GM19395 (cell line): ENCODE results near the gene UCKL1.
"Not testable (repeated sequence)": the region's sequence is repeated elsewhere in the genome, so short reads cannot be mapped to it uniquely, and the experiment has no call there.

ENCODE experiments used
- ATAC-seq: cut with Tn5 transposase; IDR thresholded peaks from one replicate; pipeline ENCODE4 v1.9.1; 2021; ENCODE audit warnings: mild to moderate bottlenecking, moderate library complexity; ENCODE audit not compliant: unreplicated experiment

UCKL1 gene

DNA sequence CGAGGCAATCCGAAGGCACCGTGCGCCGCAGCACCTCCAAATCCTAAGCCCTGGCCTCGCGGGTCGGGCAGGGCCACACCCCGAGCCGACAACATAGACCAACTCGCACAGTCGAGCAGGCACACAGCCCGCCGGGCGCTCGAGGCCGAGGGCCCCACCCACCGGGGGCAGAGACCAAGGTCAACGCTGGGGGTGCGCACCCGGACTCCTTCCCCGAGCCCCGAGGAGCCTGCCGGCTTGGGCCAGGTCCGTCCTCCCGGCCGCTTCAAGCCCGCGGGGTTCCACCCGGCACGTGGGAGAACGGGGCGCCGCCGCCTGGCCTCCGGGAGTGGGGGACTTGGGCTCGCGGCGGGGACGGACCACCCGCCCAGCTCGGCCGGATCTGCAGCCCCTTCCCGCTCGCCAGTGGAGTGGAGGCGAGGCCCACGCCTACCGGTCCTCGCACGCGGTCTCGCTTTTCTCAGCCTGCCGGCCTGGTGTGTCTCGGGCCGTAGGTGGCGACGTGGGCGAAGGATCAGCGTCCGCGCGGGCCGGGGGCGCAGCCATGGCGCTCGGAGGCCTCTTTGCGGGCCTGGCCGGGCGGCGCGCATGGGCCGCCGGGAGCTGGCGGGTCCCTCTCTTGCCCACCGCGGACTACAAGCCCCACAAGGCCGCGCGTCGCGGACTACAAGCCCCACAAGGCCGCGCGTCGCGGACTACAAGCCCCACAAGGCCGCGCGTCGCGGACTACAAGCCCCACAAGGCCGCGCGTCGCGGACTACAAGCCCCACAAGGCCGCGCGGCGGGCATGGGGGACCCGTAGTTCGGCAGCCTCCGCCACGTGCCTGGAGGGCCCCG is at the start of gene UCKL1:
TSS of gene UCKL1 (minus strand) at position 590 of the 837 bp plus-strand sequence. CDS start at position 546, 44 bp downstream.
- peak; percentile 66 for ATAC-seq

DNA sequence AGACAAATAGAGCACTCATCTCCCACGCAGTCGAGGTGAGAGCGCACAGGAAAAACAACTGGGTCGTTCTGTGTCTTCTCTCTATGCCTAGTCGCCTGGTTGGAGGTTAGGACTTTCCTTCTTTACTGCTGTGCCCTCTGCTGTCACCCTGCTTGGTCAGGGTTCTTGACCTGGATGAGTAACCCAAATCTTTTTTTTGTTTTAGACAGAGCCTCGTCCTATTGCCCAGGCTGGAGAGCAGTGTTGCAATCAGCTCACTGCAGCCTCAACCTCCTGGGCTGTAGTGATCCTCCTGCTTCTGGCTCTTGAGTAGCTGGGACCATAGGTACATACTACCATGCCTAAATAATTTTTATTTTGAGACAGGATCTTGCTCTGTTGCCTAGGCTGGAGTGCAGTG is 49.2 kb upstream of the UCKL1 start:
- ATAC-seq, result no peak

DNA sequence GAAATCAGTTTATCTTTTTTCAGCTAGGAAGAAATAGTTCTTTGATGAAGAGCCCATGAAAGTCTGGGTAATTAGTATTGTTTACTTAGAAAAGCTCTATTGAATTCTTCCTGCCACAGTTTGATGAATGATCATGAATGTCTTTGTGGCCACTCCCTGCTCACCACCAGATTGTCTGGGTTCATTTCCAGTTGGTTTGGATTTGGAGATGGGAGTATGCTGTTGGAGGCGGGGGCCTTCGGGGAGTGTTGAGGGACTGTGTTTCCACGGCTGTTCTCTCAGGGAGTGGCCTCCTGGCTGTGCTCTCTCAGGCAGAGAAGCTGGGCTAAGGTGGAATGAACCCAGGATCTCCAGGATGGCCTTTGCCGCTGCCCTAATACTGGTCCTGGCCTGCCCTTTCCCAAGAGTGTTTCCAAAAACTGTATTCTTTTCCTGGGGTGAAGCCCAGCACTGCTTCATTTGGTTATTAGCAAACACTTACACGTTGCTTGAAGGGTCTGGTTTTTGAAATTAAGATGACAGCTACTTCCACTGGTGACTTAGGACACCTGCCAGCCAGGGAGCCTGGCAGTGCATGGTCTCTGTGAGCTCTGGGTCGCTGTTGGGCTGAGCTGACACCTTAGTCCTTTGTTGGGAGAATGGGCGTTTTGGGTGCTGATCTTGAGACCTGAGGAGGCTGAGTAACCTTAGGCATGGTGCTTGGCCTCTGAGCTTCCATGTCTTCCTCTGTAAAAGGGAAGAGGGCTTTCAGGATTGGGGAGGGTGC is 47.9 kb upstream of the UCKL1 start:
- no peak for ATAC-seq

DNA sequence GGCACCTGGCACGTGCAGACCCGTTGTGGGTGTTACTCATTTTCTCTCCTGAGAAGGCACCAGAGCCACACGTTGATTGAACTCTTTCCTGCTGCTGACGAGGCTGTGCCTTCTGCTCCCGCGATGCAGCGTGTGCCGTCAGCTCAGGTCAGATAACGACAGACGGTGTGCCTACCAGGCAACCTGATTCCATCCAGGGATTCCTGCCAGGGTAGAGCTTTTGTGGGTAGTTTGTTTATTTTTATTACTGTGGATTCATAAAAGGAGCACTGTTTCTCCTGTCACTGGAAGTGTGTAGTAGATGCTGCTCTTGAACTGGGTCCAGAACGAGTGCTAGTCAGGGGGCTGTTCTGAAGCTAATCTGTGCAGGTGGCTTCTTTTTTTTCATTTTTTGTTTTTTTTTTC is 45.4 kb upstream of the UCKL1 start:
- ATAC-seq, result no peak

DNA sequence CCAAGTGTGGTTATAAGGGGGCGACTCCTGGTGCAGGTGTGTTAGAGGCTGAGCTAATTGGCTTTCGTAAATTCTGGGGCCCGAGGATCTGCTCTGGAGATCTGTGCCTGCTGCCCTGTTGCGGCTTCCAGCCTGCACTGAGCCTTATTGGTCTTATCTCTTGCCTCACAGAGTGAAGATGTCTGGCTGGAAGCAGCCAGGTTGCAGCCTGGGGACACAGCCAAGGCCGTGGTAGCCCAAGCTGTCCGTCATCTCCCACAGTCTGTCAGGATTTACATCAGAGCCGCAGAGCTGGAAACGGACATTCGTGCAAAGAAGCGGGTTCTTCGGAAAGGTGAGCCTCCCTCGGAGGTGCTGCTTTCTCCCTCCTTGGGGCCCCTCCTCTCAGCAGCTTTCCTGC is 44.7 kb upstream of the UCKL1 start:
- ATAC-seq, result no peak

DNA sequence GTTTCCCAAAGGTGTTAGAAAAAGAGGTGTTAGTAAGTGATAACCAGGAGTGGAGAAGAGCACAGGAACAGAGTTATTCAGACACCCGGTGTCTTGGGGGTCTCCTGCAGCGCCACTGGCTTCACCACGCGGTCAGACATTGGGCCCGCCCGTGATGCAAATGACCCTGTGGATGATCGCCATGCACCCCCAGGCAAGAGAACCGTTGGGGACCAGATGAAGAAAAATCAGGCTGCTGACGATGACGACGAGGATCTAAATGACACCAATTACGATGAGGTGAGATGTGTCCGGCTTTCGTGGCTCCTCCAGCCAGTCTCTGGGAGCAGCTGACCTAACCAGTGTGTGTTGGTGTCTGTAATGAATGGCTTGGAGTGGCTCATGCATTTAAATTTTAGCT is 26.7 kb upstream of the UCKL1 start:
- no peak for ATAC-seq

DNA sequence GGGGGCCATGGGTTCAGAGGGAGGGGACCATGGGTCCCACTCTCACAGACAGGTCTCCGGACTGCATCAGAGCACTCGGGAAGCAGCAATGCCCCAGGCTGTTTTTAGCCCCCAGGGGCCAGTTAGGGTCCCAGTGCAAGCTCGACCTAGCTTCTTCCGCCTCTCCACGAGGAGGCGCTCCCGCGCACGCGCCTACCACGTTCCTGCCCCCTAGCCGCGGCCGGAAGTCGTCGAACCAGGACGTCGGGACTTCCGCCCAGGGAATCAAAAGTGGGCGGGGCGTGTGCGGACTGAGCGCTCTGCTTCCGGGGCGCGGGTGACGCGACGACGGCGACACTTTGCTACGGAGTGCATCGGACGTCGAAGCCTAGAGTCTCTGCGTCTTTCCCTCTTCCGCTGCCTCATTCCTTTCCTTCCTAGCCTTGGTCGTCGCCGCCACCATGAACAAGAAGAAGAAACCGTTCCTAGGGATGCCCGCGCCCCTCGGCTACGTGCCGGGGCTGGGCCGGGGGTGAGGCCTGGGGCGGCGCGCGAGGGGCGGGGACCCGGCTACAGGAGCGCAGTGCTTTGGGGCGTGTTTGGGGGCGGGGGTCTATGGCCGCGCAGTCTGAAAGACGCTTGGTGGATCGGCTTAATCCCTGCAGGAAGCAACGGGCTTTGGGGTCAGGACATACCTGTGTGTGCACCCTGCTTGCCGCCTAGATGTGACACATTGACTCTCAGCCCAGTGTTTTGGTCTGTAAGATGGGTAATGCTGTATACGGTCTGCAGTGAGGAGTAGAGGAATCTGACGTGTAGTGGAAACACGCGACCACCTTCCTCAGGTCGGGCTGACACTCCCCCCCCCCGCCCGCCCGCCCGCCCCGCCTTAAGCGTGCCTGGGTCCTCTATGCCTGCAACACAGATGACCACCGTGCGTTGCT is 24.9 kb upstream of the UCKL1 start, which contains the start of gene PRPF6:
TSS of gene PRPF6 (plus strand) at position 327 of the 923 bp plus-strand sequence. CDS start at position 441, 114 bp downstream.
- peak; percentile 58 for ATAC-seq

DNA sequence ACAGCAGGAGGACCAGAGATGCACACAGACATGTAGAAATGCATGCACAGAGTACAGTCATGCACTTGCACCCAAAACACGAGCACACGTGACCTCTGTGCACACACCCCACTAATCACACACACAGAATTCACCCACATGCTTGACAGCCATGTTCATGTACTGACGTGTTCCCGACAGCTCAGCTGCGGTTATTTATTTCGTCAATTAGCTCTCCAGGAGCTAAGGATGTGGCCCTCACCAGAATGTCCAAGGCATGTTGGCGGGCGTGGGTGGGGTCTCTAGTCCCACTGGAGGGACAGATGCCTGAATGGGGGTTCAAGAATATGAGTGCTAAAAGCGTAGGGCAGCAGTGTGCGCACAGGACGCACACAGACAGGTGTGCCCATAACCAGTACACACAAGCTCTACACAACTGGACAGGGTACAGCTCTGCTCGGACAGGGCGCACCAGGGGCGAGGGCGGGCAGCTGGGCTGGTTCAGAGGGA is 24.1 kb upstream of the UCKL1 start:
- ATAC-seq, result peak; percentile 2

DNA sequence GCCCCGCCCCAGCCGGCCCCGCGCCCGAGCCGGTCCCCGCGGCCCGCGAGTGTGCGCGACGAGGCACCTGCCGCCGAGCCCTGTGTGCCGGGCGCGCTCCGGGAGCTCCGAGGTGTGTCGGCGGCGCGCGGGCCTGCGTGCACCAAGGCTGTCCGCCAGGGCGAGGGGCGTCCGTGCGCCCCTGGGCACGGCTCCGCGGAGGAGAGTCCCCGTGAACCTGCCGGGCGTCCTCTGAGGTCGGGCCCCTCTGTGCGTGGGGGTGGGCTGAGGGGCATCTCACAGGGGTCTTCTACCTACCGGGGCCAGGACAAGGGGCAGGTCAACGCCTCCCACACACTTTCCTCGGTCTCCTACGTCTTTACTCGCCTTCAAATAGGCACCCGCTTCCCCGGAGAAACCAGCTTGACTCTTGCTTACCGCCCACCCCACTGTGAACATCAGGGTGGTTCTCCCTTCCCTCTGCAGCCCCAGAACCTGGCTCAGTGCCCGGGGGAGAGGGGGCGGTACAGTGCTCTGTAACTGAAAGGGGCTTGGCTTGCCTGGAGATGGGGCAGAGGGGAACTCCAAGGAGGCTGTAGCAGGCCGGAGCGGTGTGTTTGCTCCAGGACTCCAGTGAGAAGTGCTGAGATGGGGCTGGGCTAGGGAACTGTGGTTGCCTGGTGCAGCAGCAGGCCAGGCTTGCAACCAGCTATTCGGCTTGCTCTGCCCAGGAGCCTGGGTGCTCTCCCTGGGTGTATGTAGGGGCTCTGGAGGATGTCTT is 23.5 kb upstream of the UCKL1 start, which contains the start of gene SAMD10:
TSS of gene SAMD10 (minus strand) at position 86 of the 760 bp plus-strand sequence. CDS start 175 bp downstream, outside the sequence.
- peak; percentile 39 for ATAC-seq

DNA sequence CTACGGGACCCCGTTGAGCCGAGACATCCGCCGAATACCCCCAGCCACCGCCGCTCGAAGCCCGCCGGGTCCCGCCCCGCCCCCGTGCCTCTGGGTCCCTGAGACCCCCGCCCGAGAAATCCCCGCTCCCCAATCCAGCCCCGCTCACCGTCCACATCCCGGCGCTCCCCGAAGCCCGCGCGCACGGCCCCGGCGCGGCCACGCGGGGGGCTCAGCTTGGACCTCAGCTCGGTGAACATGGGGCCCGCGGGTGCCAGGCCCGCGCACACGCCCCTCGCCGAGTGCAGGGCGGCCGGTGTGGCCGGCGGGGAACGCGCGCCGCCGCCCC is 23.0 kb upstream of the UCKL1 start:
- no peak for ATAC-seq

DNA sequence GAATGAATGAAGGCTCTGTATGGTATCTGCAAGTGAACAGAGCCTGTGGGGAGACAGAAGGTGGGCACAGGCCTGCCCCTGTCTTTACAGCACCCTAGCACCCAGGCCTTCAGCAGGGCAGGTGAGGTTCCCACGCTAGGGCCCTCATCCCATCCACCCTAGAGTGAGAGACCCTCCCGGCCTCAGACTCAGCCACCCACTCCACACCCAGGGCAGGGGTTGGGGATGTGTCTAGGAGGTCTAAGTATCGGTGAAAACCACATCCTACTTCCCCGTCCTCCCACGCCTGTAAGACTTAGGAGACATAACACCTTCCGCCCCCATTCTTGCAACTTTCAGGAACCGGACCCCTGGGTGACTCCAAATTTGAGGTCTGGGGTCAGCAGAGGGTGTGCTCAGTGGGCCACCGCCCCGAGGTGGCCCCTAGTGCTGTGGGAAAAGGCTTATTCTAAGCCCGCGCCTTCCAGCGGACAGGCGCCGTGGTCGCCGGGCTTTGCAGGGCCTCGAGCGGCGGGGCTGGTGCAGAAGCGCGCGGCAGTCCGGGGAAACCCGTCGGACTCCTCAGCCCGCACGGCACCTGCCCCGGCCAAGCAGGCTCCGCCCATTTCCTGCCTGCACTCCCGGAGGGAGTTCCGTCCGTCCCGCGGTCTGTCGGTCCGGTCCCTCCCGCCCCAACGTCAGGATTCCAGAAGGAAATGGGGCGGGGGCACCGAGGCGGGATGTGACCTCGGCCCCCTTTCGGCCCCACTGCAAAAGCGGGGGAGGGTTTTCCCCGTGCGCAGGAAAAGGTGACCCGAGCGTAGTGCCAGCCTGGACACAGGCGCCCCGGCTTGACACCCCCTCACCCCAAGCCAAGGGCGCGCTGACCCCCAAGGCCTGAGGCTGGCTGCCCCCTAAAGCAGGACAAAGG is 22.4 kb upstream of the UCKL1 start:
- ATAC-seq, result peak; percentile 36

DNA sequence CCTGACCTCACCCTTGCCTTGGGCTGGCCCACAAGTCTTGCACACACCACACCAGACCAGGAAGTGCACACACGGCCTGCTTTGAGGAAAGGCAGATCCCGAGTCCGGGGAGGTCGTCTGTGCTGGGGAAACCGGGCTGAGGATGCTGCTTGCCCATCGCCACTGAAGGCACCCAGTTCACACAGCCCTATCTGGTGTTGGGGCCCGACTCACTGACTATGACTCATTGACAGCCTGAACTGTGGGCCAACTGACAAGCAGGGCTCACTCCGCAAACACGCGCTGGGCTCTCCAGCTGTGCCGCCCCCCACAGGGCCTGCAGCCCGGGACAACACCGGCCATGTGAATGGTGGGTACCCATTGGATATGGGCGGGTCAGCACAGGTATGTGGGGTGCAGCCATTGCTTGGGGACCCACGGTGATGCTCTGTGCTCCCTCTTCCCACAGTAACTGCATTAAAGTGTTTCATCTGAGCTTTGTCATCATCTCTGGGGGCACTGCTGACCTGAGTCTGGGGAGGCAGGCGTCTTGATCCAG is 21.6 kb upstream of the UCKL1 start:
- no peak for ATAC-seq

DNA sequence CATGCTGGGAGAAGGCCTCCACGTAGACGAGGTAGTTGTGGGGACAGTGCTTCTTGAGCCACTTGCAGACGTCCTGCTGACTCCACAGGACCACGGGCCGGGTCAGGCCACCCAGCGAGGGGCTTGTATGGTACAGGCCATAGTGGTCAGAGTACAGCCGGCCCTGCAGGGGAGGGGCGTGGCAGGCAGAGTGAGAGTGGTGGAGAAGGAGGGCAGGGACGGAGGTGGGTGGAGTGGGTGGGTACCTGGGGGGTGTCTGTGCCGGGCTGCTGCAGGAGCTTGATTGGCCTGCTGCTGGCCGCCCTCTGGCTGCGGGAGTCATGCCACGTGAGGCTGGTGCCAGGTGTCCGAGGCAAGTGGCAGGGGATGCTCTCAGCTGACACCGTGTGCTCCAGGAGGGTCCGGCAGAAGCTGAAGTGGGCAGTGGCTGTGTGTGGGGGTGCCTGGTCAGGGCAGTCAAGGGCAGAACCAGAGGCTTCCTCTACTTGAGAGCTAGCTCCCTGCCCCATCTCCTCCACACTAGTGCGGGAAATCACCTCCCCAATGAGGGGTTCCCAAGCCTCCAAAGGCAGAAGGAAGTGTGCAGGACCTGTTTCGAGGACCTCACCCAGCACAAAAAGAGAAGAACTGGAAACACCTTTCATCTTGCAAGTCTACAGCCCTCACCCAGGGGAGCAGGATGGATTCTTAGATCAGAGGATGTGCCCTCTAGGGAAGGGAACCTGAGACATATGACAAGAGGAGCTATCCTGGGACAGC is 20.9 kb upstream of the UCKL1 start:
- ATAC-seq, result no peak

DNA sequence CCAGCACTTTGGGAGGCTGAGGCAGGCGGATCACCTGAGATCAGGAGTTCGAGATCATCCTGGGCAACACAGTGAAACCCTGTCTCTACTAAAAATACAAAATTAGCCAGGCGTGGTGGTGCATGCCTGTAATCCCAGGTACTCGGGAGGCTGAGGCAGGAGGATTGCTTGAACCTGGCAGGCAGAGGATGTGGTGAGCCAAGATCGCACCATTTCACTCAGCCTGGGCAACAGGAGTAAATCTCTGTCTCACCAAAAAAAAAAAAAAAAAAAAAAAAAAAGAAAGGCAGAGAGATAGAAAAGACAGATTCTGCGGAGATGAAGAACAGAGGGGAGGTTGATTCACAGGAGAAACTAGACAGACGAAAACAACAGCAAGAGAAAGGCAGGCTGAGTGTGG is 20.3 kb upstream of the UCKL1 start:
- ATAC-seq, result not testable (repeated sequence)

DNA sequence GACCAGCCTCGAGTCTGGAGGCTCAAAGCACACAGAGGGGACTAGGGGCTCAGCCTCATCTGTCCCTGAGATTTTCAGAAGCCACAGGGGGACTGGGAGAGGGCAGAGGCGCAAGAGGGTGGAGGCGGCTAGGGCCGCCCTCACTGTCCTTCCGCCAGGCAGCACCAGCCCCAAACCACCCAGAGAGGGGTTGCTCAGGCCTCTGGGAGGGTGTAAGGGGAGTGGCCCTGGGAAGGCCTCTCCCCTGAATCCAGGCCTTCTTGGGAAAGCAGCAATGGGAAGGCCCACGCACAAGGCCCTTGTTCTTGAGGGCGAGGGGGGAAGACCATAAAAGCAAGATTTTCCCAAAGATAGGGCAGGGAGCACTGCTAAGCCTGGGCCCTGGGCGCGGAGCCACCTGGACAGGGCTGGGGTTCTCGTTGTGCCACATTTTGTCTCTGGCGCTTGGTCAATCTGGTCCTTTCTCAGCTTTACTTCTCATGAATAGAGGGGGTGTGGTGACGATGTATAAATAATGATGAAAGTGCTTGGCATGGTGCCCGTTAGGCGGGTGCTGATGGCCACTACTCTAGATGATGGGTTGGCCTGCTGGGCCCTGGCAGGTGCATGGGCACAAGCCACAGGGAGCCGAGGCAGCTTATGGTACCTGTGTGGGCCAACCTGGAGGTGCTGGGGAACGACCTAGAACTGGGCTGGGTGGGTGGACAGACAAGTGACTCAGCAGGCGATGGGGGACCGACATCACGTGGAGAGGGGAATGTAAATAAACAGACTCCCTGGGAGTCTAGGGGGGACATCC is 18.4 kb upstream of the UCKL1 start:
- no peak for ATAC-seq

DNA sequence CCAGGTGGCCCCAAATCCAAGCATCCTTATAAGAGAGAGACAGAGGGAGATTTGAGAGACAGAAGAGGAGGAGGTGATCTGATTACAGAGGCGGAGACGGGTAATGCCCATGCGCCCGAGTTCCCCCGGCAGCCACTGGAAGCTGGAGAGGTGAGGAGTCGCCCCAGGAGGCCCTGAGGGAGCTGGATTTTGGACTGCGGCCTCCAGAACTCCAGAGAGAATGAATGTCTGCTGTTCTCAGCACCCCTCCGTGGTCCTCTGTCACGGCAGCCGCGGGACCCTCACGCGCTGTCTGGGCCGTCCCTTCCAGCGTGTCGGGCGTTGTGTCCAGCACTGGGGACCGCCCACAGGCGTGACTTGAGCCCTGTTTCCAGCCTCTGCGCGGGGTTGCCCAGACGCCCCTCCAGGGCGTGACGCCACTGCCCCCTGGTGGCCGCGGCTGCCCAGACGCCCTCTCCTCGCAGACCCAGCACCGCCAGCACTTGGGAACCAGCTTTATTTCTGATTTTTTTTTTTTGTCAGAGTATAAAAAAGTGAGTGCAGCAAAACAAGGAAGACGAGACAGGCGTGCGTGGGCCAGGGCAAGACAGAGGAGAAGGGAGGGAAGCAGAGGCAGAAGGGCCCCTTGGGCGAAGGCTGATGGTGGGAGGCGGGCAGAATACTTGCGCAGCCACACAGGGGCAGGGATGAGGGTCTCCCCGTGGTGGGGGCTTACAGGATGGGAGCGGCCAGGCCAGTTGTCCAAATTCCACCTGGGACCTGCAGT is 17.6 kb upstream of the UCKL1 start:
- ATAC-seq, result no peak

DNA sequence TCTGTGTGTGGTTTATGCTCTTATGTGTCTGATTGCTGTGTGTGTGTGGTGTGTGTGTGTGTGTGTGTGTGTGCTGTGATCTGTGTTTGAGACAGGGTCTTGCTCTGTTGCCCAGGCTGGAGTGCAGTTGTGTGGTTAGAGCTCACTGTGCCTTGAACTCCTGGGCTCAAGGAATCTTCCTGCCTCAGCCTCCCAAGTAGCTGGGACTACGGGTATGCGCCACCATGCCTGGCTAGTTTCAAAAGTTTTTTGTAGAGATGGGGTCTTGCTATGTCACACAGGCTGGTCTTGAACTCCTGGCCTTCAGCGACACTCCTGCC is 16.9 kb upstream of the UCKL1 start:
- no peak for ATAC-seq
